T-cell (primary cell): Measurements from ENCODE around the gene GOLPH3L. TPM values are rescaled to one million over a fixed set of nuclear protein-coding genes. Genes with fewer than 3 reads are reported as not detected.

Source experiments
- ATAC-seq, 4 experiments: fragments of 200-7000 bp in 3 of 4; fragments of 150-1000 bp in 1 of 4; cut with Tn5 transposase; replicated peaks in 1 of 4; 1 replicate in 3 of 4; 2 replicates in 1 of 4; pipeline ENCODE4 v1.10.0; 2021; ENCODE audit warnings: moderate library complexity in 3 of 4, mild to moderate bottlenecking in 2 of 4, moderate number of reproducible peaks in 1 of 4
- CTCF ChIA-PET, 2 donors: fragments of 300-600 bp; sonication (Branson Sonifier 250); formaldehyde crosslinking; loops; one replicate each; lab custom pipeline; 2022; ENCODE audit warnings: antibody characterized with exemption in 2 of 2; lab: Charles Lee
- POLR2A ChIA-PET, 2 donors: fragments of 300-600 bp; sonication (Branson Sonifier 250); formaldehyde crosslinking; loops; one replicate each; lab custom pipeline; 2022; ENCODE audit warnings: antibody characterized with exemption in 2 of 2; lab: Charles Lee
- DNase-seq, 35 experiments: peaks; one replicate each; pipeline versions ENCODE4 v3.0.0 to v3.0.0-alpha.2; 2013 to 2023
- H3K27ac ChIP-seq: one replicate; pipeline ENCODE4 v1.5.1; 2013; ENCODE audit warnings: low read length
- H3K27me3 ChIP-seq, 2 experiments: replicated peaks in 1 of 2; 1 replicate in 1 of 2; 2 replicates in 1 of 2; pipeline versions ENCODE4 v1.6.1 to v1.7.0; 2013; ENCODE audit warnings: low read length in 1 of 2, mixed read lengths in 1 of 2; ENCODE audit not compliant: control insufficient read depth in 2 of 2, insufficient read depth in 2 of 2; ENCODE audit errors: extremely low read depth in 1 of 2
- H3K36me3 ChIP-seq, 2 donors: 1 replicate in 1 of 2; 2 replicates in 1 of 2; pipeline versions ENCODE4 v1.6.1 to v1.7.0; 2013; ENCODE audit warnings: low read length in 1 of 2; ENCODE audit not compliant: control insufficient read depth in 2 of 2, insufficient read depth in 1 of 2; ENCODE audit errors: extremely low read depth in 1 of 2
- H3K4me1 ChIP-seq, 2 experiments: 1 replicate in 1 of 2; 2 replicates in 1 of 2; pipeline versions ENCODE4 v1.6.1 to v1.7.0; 2013; ENCODE audit warnings: low read length in 2 of 2, mixed read lengths in 1 of 2; ENCODE audit not compliant: insufficient read depth in 2 of 2, control insufficient read depth in 1 of 2; ENCODE audit errors: extremely low read depth in 1 of 2
- H3K4me3 ChIP-seq, 2 donors: 1 replicate in 1 of 2; 2 replicates in 1 of 2; pipeline versions ENCODE4 v1.5.1 to v1.7.0; 2013; ENCODE audit warnings: mild to moderate bottlenecking in 2 of 2, low read length in 1 of 2, moderate library complexity in 1 of 2; ENCODE audit not compliant: control insufficient read depth in 1 of 2; ENCODE audit errors: extremely low read depth in 1 of 2
- H3K9me3 ChIP-seq: 2 replicates; pipeline ENCODE4 v1.7.0; 2013
- H3K27ac Mint-ChIP-seq, 2 donors: one replicate each; pipeline ENCODE4 v1.8.0; 2020 to 2021; ENCODE audit warnings: mild to moderate bottlenecking in 2 of 2, mixed read lengths in 2 of 2
- H3K27me3 Mint-ChIP-seq, 2 donors: one replicate each; pipeline ENCODE4 v1.8.0; 2021 to 2022; ENCODE audit warnings: mixed read lengths in 2 of 2
- H3K36me3 Mint-ChIP-seq: one replicate; pipeline ENCODE4 v1.8.0; 2021; ENCODE audit warnings: mixed read lengths
- H3K4me1 Mint-ChIP-seq, 3 donors: one replicate each; pipeline ENCODE4 v1.8.0; 2020 to 2022; ENCODE audit warnings: mixed read lengths in 3 of 3, mild to moderate bottlenecking in 1 of 3
- H3K4me3 Mint-ChIP-seq, 3 donors: one replicate each; pipeline ENCODE4 v1.8.0; 2020 to 2022; ENCODE audit warnings: mild to moderate bottlenecking in 3 of 3, mixed read lengths in 3 of 3, moderate library complexity in 3 of 3
- H3K9me3 Mint-ChIP-seq, 3 donors: one replicate each; pipeline ENCODE4 v1.8.0; 2020 to 2022; ENCODE audit warnings: mixed read lengths in 3 of 3
- WGBS: methylation state at CpG from one replicate; pipeline ENCODE4 v1.1.5; 2013; ENCODE audit warnings: missing lambda C conversion rate; ENCODE audit not compliant: insufficient coverage; 5-methylcytosine and 5-hydroxymethylcytosine counted together
- total RNA-seq, 35 experiments: library from RNA in 6 of 35; stranded (reverse) in 6 of 35; fragments of 120-200 nt in 1 of 35; gene quantifications; one replicate each; pipeline versions ENCODE4 v1.2.1 to v1.2.4 and lab custom pipeline; 2013 to 2026

GOLPH3L gene
- total RNA-seq, 5 donors from 2014 or later (not counting 1 experiment from before 2014, with no cell fraction given): 10.2 to 23.7 (median 21.5) TPM

- no CpG with 5 or more reads among the region's 1 CpG for WGBS
- Histone ChIP-seq H3K36me3 (peaks cover 0 to 21% of the 10 kb centered on the region in 2 donors), H3K4me3 (peak overlapping the region in 1 of 2 donors; percentile 96), H3K4me1 (peaks cover 4 to 13% of the 10 kb centered on the region in 2 experiments), H3K27me3 (no peaks in the 10 kb centered on the region), H3K9me3 (no peaks in the 10 kb centered on the region), H3K27ac (peak overlapping the region; percentile 14)
- Mint-ChIP-seq H3K9me3 (no peaks in the 10 kb centered on the region), H3K4me1 (peaks cover 34 to 38% (median 35%) of the 10 kb centered on the region in 3 donors), H3K27ac (peak overlapping the region; percentile 65 to 89), H3K27me3 (no peaks in the 10 kb centered on the region), H3K36me3 (peaks cover 17% of the 10 kb centered on the region), H3K4me3 (peak overlapping the region; percentile 94 to 99 (median 97))
- no peak for ATAC-seq
- CTCF ChIA-PET: interaction anchor here in 1 of 2 donors (1.0 to 1.7 kb wide), 3 partner anchors 117 to 230 kb away, joined by 3 to 16 read pairs (median 6); partner anchors contain the start of genes MCL1 and SETDB1
- DNase-seq: peak in 1 of 35 experiments; percentile 6
- POLR2A ChIA-PET: interaction anchor here (0.5 to 1.4 kb wide), 3 partner anchors 18 to 117 kb away, joined by 3 to 9 read pairs (median 8); partner anchors contain the start of gene MCL1 (in 1 of the 2)
Observed at GRCh38 chr1:150696162-150696561, 792 bp downstream of the GOLPH3L start.

- Mint-ChIP-seq H3K27me3 (no peaks in the 10 kb centered on the region), H3K9me3 (no peaks in the 10 kb centered on the region), H3K27ac (peak overlapping the region; percentile 67 to 68), H3K36me3 (peaks cover 20% of the 10 kb centered on the region), H3K4me1 (peaks cover 37 to 40% (median 38%) of the 10 kb centered on the region in 3 donors), H3K4me3 (peak overlapping the region; percentile 8 to 94 (median 31))
- Histone ChIP-seq H3K36me3 (peaks cover 0 to 23% of the 10 kb centered on the region in 2 donors), H3K4me1 (peaks cover 4 to 13% of the 10 kb centered on the region in 2 experiments), H3K9me3 (no peaks in the 10 kb centered on the region), H3K27me3 (no peaks in the 10 kb centered on the region), H3K27ac (no peak overlapping the region), H3K4me3 (no peak overlapping the region)
- ATAC-seq (no peak), DNase-seq (no peak)
- POLR2A ChIA-PET: interaction anchor here in 1 of 2 donors (0.5 kb wide), 1 partner anchor 65 kb away, joined by 8 read pairs; no protein-coding TSS in a partner anchor
- CTCF ChIA-PET: no interaction called here
- no CpG with 5 or more reads among the region's 4 CpGs for WGBS
Observed at GRCh38 chr1:150695561-150695960, 1.4 kb downstream of the GOLPH3L start.

- H3K27ac Mint-ChIP-seq: no peak overlapping the region
- CTCF ChIA-PET: interaction anchor here (0.6 kb wide), 2 partner anchors 51 to 108 kb away, joined by 3 to 5 read pairs; no protein-coding TSS in a partner anchor
- POLR2A ChIA-PET: interaction anchor here (0.5 to 0.7 kb wide), 2 partner anchors 16 to 82 kb away, joined by 3 to 4 read pairs; no protein-coding TSS in a partner anchor
- DNase-seq: no peak
- H3K36me3 Mint-ChIP-seq: peaks cover 32% of the 10 kb centered on the region
- no peak overlapping the region for H3K4me3 Mint-ChIP-seq
- no CpG with 5 or more reads among the region's 3 CpGs for WGBS
- no peak for ATAC-seq
- peaks cover 0 to 33% of the 10 kb centered on the region in 2 donors for H3K36me3 ChIP-seq
- no peaks in the 10 kb centered on the region for H3K27me3 ChIP-seq
- no peaks in the 10 kb centered on the region for H3K9me3 ChIP-seq
- H3K9me3 Mint-ChIP-seq: no peaks in the 10 kb centered on the region
- H3K27me3 Mint-ChIP-seq: no peaks in the 10 kb centered on the region
- H3K27ac ChIP-seq: no peak overlapping the region
- peaks cover 4 to 11% of the 10 kb centered on the region in 2 experiments for H3K4me1 ChIP-seq
- no peak overlapping the region for H3K4me3 ChIP-seq
- peaks cover 41 to 47% (median 45%) of the 10 kb centered on the region in 3 donors for H3K4me1 Mint-ChIP-seq
Observed at GRCh38 chr1:150692720-150693119, 4.2 kb downstream of the GOLPH3L start.

GRCh38 chr1:150688763-150689162 is 8.2 kb downstream of the GOLPH3L start:
- H3K27me3 ChIP-seq: no peaks in the 10 kb centered on the region
- Mint-ChIP-seq H3K9me3 (no peaks in the 10 kb centered on the region), H3K27ac (peak overlapping the region; percentile 10 to 30), H3K36me3 (peaks cover 31% of the 10 kb centered on the region), H3K4me3 (no peak overlapping the region), H3K4me1 (peaks cover 26 to 33% (median 30%) of the 10 kb centered on the region in 3 donors), H3K27me3 (no peaks in the 10 kb centered on the region)
- H3K4me3 ChIP-seq: no peak overlapping the region
- ATAC-seq (no peak), DNase-seq (no peak)
- peaks cover 0 to 24% of the 10 kb centered on the region in 2 donors for H3K36me3 ChIP-seq
- POLR2A ChIA-PET: interaction anchor here in 1 of 2 donors (0.6 to 1.2 kb wide), 2 partner anchors 8 to 70 kb away, joined by 3 read pairs; partner anchors contain the start of gene GOLPH3L
- WGBS: 100% methylated on average over 1 of the region's 1 CpG
- H3K27ac ChIP-seq: no peak overlapping the region
- H3K9me3 ChIP-seq: no peaks in the 10 kb centered on the region
- H3K4me1 ChIP-seq: peaks cover 3 to 10% of the 10 kb centered on the region in 2 experiments
- CTCF ChIA-PET: no interaction called here

GRCh38 chr1:150686275-150686674 is 10.7 kb downstream of the GOLPH3L start:
- ChIA-PET CTCF (interaction anchor here in 1 of 2 donors (0.7 kb wide), 1 partner anchor 122 kb away, joined by 3 read pairs; no protein-coding TSS in a partner anchor), POLR2A (interaction anchor here in 1 of 2 donors (0.6 kb wide), 1 partner anchor 49 kb away, joined by 5 read pairs; no protein-coding TSS in a partner anchor)
- DNase-seq (no peak), ATAC-seq (no peak)
- H3K9me3 ChIP-seq: no peaks in the 10 kb centered on the region
- H3K27me3 ChIP-seq: no peaks in the 10 kb centered on the region
- peaks cover 0 to 16% of the 10 kb centered on the region in 2 donors for H3K36me3 ChIP-seq
- Mint-ChIP-seq H3K4me1 (peaks cover 25 to 32% (median 28%) of the 10 kb centered on the region in 3 donors), H3K27ac (no peak overlapping the region), H3K36me3 (peaks cover 35% of the 10 kb centered on the region), H3K27me3 (no peaks in the 10 kb centered on the region), H3K9me3 (no peaks in the 10 kb centered on the region), H3K4me3 (no peak overlapping the region)
- no peak overlapping the region for H3K4me3 ChIP-seq
- no peak overlapping the region for H3K27ac ChIP-seq
- no CpG with 5 or more reads among the region's 3 CpGs for WGBS
- peaks cover 4 to 10% of the 10 kb centered on the region in 2 experiments for H3K4me1 ChIP-seq

- Mint-ChIP-seq H3K36me3 (peaks cover 39% of the 10 kb centered on the region), H3K4me3 (no peak overlapping the region), H3K27ac (peak overlapping the region; percentile 60 to 80), H3K9me3 (no peaks in the 10 kb centered on the region), H3K27me3 (no peaks in the 10 kb centered on the region), H3K4me1 (peaks cover 21 to 23% (median 22%) of the 10 kb centered on the region in 3 donors)
- ATAC-seq (peak in 3 of 4 experiments; percentile 33 to 48 (median 46)), DNase-seq (peak in 2 of 35 experiments; percentile 2 to 40)
- Histone ChIP-seq H3K36me3 (peaks cover 0 to 11% of the 10 kb centered on the region in 2 donors), H3K4me3 (no peak overlapping the region), H3K27ac (no peak overlapping the region), H3K9me3 (no peaks in the 10 kb centered on the region), H3K4me1 (peaks cover 4 to 10% of the 10 kb centered on the region in 2 experiments), H3K27me3 (no peaks in the 10 kb centered on the region)
- no CpG with 5 or more reads among the region's 1 CpG for WGBS
- ChIA-PET POLR2A (interaction anchor here (0.6 to 1.0 kb wide), 4 partner anchors 8 to 13 kb away, joined by 3 to 5 read pairs (median 4); partner anchors contain the start of gene GOLPH3L (in 1 of the 2)), CTCF (interaction anchor here (0.6 to 1.3 kb wide), 6 partner anchors 23 to 477 kb away, joined by 3 to 11 read pairs (median 3); no protein-coding TSS in a partner anchor)
Observed at GRCh38 chr1:150683914-150684313, 13.0 kb downstream of the GOLPH3L start.
